HFF-Myc (cell line): ENCODE results near the gene MYO18A.

Experiments
- DNase-seq: peaks from one replicate; pipeline ENCODE4 v3.0.0-alpha.2; 2011; ENCODE audit warnings: low read depth; ENCODE audit errors: extremely low read depth
- H3K4me3 ChIP-seq: replicated peaks from 2 replicates; pipeline ENCODE4 v1.5.1; 2011; ENCODE audit warnings: low read depth, mild to moderate bottlenecking, control low read depth, low read length
- CTCF ChIP-seq: IDR thresholded peaks from 2 replicates; pipeline ENCODE4 v1.5.1; 2012; ENCODE audit warnings: mild to moderate bottlenecking, low read depth, low read length, control low read depth; ENCODE audit errors: missing control alignments

Gene MYO18A

GRCh38 chr17:29058391-29058790 lies 121.8 kb downstream of the MYO18A start:
- DNase-seq: no peak
- TF ChIP-seq CTCF: no peak
- no peak overlapping the region for H3K4me3 ChIP-seq

GRCh38 chr17:29057361-29057760 lies 122.8 kb downstream of the MYO18A start:
- H3K4me3 ChIP-seq: no peak overlapping the region
- TF ChIP-seq CTCF: no peak
- no peak for DNase-seq

GRCh38 chr17:29054835-29055234 lies 125.4 kb downstream of the MYO18A start:
- no peak for DNase-seq
- no peak overlapping the region for H3K4me3 ChIP-seq
- TF ChIP-seq CTCF: no peak

GRCh38 chr17:29051731-29052130 lies 128.5 kb downstream of the MYO18A start:
- no peak for DNase-seq
- TF ChIP-seq CTCF: no peak
- no peak overlapping the region for H3K4me3 ChIP-seq

- DNase-seq: no peak
- TF ChIP-seq CTCF: no peak
- no peak overlapping the region for H3K4me3 ChIP-seq
These were observed 129.0 kb downstream of the MYO18A start for GRCh38 chr17:29051194-29051593.

GRCh38 chr17:29050176-29050575 lies 130.0 kb downstream of the MYO18A start:
- no peak for DNase-seq
- no peak overlapping the region for H3K4me3 ChIP-seq
- TF ChIP-seq CTCF: no peak

- TF ChIP-seq CTCF: no peak
- no peak for DNase-seq
- no peak overlapping the region for H3K4me3 ChIP-seq
These were observed 130.6 kb downstream of the MYO18A start for GRCh38 chr17:29049541-29050145.
